GM21515 (cell line): ENCODE results near the gene TRMT11.
"Not testable (repeated sequence)": the region's sequence is repeated elsewhere in the genome, so short reads cannot be mapped to it uniquely, and the experiment has no call there.

Experiments used
- ATAC-seq: cut with Tn5 transposase; IDR thresholded peaks from one replicate; pipeline ENCODE4 v1.9.1; 2021; ENCODE audit not compliant: unreplicated experiment

TRMT11 gene

DNA sequence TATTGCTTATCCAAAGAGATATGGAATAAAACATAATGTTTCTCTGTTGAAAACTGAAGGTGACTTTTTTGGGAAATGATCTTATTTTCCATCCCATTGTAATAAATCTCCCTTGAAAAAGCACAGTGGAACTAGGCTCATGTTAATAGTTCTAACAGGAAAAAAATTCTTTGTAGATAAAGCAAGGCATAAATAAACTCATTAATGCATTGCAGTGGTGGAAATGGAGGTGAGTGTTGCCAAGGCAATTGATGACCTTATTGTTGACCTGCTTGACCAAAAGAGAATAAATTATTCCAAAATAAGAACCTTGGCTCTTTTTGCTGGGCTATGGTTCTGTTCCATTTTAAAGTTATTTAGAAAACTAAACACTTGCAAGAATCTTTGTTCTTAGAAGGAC is 55.2 kb downstream of the TRMT11 start:
- ATAC-seq: no peak

DNA sequence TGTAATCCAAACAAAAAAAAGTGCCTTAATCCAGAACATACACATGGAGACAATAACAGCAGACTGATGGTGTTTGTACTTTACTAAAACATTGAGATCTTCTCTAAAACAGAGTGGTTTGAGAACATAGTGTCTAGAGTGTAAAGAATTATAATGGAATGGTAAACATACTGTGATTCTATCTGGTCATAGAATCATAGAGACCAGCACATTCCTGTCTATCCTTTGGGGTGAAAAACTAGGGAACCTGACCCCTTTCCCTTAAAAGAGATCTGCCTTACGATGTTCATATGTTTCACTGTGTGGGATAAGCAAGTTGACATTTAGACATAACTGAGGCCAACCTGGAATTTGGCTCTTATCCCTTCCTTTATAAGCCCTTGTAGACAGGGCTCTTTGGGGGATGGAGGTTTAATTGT is 55.7 kb downstream of the TRMT11 start:
- no peak for ATAC-seq

DNA sequence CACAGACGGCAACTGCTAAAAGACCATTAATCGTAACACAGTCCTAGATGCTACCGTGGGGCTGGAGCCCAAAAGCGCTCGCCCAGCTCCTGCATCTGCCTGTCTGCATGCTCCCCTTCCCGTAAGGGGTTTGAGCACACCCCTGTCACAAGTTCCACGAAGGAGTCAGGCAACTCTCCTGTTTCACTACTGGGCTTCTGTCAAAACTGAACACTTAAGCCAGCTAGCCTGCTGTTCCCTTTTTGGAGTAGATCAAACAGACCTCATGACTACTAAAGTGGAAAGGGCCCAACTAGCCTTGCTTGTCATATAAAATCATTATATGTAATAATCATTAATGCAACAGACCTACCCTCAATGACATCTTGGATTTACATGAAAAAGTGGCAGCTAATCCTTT is 61.3 kb downstream of the TRMT11 start:
- ATAC-seq: no peak

DNA sequence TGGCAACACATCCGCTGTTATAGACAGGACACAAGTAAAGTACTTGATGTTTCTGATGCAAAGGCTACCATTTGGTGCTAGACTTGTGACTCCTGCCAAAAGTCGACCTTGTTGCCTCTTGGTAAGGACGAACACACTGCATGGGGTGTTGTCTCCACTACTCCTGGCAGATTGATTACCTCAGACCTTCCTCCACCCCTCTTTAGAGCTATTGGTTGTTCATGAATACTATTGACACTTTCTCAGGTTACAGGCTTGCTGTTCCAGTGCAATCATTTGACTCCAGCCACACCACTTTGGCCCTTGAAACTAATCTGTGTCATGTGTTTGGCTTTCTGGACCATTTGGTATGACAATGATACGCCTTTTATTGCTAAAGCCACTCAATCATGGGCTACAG is 62.3 kb downstream of the TRMT11 start:
- ATAC-seq: no peak

DNA sequence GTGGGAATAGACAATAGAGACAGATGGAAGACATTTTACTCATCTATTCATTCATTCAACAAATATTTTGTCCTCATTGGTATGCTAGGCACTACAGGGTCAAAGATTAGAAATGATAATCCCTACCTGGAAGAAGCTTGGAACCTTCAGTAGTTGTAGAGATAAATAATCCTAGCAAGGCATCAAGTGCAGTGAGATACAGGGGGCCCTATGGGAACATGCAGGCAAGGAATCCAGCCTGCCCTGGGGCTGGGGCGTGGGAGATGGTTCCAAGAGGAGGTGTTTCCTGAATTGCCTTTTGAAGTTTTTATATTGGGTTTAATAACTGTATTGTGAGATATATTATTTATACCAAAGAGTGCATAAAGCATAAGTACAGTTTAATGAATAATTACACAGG is 64.5 kb downstream of the TRMT11 start:
- no peak for ATAC-seq

DNA sequence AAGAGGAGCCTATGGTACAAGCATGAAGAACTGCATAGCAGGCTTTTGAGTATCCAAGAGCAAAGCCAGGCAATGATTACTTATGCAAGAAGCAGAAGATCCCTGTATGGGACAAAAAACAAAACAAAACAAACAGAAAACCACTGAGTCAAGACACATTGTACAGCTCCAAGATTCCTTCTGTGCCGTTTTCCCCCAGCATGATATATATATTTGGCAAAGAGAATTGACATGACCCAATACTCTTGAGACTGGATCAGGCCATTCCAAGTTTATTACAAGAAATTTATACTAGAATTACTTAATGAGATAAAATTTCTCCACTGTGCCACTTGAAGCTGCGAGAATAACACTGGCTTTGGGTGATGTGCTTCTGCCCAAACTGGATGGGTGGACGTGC is 65.5 kb downstream of the TRMT11 start:
- no peak for ATAC-seq

DNA sequence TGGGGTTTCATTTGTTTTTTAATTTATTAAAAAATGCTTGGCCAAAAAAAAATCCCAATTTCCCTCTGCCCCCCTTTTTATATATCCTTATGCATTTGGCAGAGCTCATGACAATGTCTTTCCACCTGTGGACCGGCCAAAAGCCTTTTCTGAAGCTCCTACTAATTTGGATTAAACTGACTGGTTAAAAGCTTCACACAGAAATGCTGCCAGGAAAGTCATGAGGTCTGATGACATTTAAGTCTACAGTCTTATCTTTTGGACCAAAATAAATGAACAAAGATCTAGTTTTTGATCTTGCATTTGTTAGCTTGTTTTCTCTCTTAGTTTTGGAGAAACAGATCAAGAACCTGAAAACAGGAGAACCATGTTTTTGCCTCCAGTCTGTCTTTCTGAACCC is 66.1 kb downstream of the TRMT11 start:
- no peak for ATAC-seq

DNA sequence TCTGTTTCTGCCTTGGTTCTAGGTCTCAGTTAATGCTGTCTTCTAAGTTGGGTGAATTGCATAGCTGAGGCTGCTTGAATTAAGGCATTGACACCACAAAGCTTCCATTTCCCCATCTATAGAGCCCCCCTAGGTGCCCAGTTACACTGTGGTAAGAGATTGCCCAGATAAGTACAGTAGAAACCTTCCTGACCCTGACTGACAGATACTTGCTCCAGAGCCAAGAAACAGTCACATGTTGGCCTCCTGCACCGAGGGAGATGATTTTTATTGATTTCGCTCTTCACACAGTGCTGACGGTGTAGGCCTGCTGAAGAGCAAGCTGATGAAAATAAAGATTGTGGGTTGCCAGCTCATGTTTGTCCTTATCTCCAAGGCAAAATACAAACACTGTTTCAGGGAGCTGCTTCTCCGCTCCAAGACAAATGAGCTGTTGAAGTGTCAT is 67.9 kb downstream of the TRMT11 start:
- ATAC-seq: no peak

DNA sequence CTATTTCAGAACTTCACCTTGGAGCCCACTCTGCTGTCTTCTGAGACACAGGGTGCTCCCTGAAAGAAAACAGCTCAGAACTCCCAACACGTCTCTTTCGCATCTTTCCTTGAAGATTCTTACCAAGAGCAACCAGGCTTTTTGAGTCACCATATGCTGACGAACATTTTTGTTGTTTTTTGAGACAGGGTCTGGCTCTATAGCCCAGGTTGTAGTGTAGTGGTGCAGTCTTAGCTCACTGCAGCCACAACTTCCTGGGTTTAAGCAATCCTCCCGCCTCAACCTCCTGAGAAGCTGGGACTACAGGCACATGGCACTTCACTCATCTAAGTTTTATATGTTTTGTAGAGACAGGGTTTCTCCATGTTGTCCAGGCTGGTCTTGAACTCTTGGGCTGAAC is 68.5 kb downstream of the TRMT11 start:
- no peak for ATAC-seq

DNA sequence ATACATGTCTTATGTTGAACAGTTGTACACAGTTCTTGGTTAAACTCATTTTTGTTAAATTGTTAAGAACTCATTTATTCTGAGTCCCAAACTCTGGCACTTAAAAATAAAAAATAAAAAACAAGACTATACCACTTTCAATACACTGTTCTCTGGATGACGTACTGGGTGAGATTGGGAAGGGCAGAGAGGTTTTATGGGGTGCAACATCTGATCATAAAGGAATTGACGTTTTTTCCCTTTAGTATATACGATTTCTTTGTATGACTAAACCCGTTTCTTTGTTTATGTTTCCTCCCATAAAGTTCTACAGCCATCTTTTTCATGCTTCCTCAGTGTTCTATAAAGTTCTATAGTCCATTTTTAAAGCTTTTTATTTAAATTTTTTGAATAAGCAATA is 69.1 kb downstream of the TRMT11 start:
- no peak for ATAC-seq

DNA sequence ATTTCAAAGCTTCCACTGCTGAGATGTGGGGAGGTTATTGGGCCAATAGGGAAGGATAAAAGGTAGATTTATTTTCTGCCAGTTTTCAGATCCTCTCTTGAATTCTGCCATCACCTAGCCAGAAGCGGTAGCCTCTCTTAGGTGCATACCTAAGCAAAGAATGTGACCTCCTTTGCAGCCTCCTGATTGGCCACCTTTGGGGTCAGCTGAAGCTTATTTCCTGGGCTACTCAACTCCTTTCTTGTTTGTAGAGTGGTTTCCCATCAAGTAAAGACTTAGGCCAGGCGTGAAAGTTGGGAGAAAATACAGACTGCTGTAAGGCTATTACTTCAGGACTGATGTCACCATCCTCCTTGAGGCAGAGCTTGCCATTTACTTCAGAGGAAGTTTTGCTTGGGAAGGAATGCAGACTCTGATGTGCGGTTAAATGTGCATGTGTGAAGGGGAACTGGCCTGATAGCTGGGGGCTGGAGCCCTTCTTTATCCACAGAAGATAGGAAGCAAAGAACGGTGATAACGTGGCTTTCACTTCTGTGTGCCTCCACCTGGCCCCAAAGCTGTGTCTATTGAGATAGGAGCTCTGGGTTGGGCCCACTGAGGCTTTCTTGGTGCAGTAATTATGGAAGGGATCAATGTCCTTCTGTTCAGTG is 70.1 kb downstream of the TRMT11 start:
- no peak for ATAC-seq

DNA sequence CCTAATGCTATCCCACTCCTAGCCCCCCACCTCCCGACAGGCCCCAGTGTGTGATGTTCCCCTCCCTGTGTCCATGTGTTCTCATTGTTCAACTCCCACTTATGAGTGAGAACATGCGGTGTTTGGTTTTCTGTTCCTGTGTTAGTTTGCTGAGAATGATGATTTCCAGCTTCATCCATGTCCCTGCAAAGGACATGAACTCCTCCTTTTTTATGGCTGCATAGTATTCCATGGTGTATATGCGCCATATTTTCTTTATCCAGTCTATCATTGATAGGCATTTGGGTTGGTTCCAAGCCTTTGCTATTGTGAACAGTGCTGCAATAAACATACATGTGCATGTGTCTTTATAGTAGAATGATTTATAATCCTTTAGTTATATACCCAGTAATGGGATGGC is 71.7 kb downstream of the TRMT11 start:
- not testable (repeated sequence) for ATAC-seq

DNA sequence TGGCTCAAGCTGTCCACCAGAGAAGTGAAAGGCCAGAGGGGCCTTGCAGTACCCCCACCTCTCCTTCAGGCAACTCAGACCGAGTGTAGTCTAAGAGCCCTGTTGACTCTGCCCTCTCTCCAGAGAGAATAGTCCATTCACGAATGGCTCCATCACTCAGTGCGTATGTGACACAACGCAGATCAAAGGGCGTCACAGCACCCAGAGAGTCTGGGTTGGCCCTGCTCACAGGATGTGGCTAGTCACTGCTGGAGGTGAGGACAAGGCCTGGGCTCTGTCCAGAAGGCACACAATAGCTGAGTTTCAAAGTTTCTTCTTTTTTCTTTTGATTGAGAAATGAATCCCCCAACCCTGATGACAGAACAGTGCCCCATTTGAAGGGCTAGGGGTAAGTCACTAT is 74.1 kb downstream of the TRMT11 start:
- ATAC-seq: no peak

DNA sequence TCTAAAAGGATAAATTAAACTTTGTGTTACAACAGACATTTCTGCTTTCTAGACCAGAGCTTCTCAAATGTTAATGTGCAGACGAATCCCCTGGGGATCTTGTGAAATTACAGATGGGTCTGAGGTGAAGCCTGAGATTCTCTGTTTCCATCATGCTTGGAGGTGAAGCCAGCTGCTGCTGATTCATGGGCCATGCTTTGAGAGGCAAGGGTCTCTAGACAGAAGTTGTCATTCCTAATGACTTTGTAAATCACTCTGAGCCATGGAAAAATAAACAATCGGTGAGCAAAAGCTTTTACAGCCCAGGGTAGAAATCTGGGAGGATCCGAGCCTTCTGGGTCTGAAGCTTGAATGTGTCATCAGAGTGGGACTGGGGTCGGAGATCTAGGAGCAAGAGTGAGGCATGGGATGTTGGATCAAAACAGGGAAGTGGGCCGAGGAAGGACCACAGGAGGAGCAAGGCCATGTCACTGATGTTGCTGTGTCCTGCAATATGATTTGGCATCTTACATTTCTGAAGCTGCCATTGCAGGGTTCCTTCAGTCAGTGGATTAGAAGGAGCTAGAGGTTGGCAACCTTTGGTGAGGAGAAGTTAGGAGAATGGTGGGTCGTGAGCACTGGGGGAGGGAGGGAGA is 77.3 kb downstream of the TRMT11 start:
- peak; percentile 63 for ATAC-seq

DNA sequence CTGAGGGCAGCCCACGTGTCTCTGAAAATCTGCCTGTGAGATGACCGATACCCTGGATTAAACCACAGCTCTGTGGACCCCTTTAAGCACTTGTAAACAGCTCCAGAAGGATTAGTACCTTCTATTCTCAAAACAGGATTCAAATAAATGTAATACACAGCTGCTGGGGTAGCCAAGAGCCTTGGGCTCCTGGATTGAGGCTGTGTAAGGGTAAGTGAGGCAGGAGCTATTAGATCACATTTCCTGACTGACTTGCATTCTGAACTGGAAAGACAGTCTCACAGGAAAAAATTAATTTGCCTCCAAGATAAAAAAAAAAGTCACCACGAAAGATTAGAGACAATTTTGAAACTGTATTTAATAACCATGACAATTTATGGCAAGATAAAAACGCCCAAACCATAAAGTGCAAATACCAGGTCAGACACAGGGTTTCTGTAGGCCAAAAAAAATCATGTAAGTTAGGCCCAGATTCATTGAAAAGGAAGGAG is 78.0 kb downstream of the TRMT11 start:
- ATAC-seq: no peak

DNA sequence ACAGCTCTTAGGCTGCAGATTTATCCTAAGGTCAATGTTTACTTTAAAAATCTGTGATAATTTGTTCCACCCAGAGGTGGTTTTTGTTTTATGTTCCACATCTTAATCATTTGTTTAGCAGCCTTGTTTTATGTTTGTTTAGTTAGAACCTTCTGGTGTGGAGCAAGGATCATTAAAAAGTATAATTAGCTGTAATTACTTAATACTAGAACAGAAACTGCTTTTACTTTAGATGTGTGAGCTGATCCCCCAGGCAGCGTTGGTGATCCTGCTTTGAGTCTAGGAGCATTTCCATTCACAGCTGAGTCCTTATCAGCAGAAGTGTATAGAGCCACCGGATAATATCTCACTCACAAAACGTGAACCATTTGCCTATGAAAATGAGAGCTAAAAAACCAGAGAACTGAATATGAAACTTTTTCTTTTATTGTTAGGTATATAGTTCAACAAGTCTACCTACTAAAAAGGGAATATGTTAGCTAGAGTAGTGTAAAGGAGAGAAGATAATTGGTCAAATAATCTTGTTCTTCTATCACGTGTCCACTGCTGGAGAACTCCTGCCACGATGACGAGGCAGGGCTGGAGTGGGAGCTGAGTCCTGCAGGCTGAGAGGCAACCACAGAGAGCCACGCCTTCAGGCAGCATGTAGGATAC is 78.5 kb downstream of the TRMT11 start:
- ATAC-seq: no peak

DNA sequence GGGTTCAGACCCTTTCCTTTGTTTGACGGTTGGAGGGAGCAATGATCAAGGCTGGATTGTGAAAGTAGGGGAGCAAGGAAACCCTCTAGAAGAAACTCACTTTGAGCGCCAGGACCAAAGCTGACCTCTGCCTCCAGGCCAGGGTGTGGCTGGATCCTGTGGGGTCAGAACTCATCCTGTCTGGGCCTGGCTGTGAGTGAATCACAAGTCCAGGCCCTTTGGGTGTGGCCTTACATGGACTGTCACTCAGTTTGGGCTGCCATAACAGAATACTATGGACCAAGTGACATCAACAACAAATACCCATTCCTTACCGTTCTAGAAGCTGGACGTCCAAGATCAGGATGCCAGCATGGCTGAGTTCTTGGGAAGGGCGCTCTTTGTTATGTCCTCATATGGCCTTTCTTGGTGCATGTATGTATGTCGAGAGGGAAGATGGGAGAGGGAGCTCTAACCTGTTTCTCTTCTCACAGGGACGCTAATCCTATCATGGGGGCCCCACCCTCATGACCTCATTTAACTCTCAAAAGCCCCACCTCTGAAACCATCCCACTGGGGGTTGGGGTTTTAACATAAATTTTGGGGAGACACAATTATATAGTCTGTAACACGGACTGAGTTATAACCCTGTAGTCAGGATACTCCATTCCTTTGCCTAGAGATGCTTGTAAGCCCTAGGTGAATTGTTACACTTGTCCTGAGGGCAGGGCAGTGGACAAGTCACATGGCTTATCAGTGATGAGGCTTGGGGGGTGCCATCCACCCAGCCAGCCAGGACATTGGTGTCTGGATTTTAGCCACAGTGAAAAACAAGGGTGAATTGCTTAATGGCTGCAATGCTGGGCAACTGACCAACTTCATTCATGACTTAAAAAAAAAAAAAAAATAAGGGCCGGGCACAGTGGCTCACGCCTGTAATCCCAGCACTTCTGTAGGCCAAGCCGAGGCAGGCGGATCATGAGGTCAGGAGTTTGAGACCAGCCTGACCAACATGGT is 80.0 kb downstream of the TRMT11 start:
- no peak for ATAC-seq

DNA sequence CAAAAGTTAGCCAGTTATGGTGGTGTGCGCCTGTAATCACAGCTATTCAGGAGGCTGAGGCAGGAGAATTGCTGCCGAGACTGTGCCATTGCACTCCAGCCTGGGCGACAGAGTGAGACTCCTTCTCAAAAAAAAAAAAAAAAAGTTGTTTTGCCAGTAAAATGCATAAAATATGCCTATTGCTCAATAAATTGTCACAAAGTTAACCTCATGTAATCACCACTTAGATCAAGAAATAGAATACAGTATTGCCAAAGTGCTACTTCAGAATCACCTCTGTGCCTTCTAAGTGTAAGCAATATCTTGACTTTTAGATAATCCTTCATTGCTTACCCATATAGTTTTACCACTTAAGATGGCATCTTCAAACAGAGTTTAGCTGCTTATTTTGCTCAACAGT is 80.7 kb downstream of the TRMT11 start:
- ATAC-seq: no peak

DNA sequence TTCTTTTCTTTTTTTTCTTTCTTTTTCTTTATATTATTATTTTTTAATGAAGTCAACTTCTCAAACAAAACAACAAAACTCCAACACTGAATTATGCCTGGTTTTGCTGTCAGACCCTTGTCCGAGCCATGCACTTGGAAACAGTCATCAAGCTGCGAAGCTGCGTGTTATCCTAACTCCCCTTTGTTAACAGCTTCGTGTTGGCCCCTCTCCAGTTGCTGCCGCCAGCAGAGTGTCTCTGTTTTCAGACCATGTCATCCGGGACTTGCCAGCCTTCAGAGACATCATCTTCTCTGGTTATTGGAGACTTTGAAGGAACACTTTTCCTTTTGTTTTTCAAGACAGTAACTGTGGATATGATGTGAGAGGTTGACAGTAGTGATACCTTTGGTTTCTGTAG is 83.1 kb downstream of the TRMT11 start:
- no peak for ATAC-seq

DNA sequence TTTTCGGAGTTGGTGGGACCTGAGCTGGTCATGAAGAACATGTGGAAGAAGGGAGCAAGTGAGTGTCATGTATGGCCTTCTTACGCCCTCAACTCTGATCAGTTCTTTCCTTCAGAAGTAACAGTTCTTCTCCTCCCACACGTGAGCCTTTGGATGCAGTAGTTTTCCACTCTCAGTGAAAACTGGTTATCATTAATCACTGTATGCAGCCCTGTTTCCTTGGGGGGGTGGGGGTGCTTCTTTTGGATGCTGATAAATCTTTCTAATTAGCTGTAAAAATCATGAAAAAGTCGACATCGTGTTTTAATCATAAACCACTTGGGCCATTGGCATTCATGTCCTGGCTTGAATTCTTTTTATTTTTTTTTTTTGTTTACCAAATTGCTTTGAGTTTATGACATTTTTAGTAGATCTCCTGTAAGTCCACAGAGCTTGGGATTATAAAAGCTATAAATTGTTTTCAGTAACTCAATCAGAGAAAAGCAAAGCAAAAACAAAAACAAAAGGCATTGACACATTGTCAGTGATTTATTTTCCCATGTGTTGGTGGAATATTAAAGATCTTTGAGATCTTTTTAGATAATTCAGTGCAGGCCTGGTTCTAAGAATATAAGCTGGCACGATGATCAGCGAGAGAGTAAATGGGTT is 84.8 kb downstream of the TRMT11 start:
- no peak for ATAC-seq

DNA sequence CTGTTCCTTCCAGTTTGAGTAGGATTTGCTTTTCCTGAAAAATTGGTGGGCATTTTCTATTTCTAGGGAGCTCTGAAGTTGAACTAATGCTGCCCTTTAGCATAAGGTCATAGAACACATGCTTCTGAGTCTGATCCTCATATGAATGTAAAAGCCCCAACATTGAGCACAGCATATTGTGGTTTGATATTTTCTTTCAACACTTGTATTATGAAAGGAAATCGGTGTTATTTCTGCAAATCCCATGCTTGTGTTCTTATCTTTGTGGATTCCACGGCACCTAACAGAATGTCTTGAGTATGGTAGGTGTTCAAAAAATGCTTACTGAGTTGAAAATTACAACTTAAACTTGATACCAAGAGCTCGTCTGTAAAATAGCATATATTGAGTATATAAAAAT is 85.8 kb downstream of the TRMT11 start:
- no peak for ATAC-seq
